GM10266 (cell line): ENCODE data around the gene PLK4.
"Not testable (repeated sequence)": the region's sequence is repeated elsewhere in the genome, so short reads cannot be mapped to it uniquely, and the experiment has no call there.

ENCODE experiments used
- DNase-seq: peaks from one replicate; pipeline ENCODE4 v3.0.0; 2012; ENCODE audit errors: extremely low spot score
- TF ChIP-seq, protein P1 (sequence below): IDR thresholded peaks from 2 replicates; pipeline ENCODE4 v1.5.1; 2012; ENCODE audit warnings: mild to moderate bottlenecking, low read depth; ENCODE audit not compliant: control insufficient read depth, insufficient read depth; ENCODE audit errors: missing control alignments

PLK4 gene

DNA sequence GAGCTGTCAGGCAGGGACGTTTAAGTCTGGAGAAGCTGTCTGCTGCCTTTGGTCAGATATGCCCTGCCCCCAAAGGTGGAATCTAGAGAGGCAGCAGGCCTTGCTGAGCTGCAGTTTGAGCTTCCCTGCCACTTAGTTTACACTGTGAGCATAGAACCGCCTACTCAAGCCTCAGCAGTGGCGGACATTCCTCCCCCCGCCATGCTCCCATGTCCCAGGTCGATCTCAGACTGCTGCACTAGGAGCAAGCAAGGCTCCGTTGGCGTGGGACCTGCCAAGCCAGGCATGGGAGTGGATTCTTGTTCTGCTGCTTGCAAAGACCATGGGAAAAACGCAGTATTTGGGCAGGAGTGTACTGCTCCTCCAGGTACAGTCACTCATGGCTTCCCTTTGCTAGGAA, 24.3 kb downstream of the PLK4 start:
- TF ChIP-seq, protein P1, sequence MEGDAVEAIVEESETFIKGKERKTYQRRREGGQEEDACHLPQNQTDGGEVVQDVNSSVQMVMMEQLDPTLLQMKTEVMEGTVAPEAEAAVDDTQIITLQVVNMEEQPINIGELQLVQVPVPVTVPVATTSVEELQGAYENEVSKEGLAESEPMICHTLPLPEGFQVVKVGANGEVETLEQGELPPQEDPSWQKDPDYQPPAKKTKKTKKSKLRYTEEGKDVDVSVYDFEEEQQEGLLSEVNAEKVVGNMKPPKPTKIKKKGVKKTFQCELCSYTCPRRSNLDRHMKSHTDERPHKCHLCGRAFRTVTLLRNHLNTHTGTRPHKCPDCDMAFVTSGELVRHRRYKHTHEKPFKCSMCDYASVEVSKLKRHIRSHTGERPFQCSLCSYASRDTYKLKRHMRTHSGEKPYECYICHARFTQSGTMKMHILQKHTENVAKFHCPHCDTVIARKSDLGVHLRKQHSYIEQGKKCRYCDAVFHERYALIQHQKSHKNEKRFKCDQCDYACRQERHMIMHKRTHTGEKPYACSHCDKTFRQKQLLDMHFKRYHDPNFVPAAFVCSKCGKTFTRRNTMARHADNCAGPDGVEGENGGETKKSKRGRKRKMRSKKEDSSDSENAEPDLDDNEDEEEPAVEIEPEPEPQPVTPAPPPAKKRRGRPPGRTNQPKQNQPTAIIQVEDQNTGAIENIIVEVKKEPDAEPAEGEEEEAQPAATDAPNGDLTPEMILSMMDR, result no peak
- DNase-seq, result no peak

GRCh38 chr4:127916512-127916911, 35.8 kb downstream of the PLK4 start:
- DNase-seq, result no peak
- TF ChIP-seq, protein P1, result no peak

DNA sequence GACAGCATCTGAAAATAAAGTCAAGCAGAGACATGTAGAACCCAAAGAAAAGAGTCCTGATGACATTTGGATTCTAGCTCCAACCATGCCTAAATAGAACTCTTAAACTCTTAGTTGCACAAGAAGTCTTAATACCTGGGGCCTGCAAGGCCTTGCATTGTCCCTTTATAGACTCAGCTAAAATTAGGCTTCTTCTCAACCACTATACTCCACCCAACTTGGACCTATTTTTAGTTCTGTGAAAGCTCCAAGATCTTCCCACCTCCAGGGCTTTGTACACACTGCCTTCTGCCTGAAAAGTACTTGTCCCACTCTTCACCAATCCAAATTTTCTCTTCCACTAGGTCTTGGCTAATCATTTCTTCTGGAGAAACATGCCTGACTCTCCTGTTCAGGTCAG, 36.5 kb downstream of the PLK4 start:
- no peak for DNase-seq
- TF ChIP-seq, protein P1, result no peak

DNA sequence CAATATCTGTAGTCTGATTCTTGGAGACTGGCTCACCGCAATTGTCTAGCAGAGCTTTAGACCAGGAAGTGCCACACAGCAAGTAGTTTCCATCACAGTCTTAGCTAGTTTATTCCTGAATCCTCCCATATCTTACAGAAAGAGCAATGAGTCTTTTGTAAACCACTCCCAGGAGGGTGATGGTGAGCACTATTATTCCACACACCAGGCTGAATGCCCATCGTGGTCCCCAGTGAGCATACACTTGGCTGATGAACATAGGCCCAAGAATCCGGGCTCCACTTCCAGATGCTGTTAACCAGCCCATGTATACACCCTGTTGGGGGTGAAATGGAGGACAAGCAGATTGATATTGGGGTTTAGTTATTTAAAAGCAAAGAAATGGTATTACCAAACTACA, 39.8 kb downstream of the PLK4 start:
- no peak for DNase-seq
- TF ChIP-seq, protein P1, result no peak

DNA sequence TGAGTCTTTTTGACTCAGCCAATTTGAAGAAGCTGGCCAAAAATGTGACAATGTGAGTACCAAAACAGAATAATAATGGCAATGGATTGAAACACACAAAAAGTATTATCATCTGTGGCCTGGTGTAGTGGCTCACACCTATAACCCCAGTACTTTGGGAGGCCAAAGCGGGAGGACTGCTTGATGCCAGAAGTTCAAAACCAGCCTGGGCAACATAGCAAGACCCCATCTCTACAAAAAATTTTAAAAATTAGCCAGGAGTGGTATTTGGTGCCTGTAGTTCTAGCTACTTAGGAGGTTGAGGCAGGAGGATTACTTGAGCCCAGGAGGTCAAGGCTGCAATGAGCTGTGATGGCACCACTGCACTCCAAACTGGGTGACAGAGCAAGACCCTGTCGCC, 41.5 kb downstream of the PLK4 start:
- TF ChIP-seq, protein P1, result no peak
- DNase-seq, result no peak

- not testable (repeated sequence) for DNase-seq
Observed at GRCh38 chr4:127925720-127926119, 45.0 kb downstream of the PLK4 start.

DNA sequence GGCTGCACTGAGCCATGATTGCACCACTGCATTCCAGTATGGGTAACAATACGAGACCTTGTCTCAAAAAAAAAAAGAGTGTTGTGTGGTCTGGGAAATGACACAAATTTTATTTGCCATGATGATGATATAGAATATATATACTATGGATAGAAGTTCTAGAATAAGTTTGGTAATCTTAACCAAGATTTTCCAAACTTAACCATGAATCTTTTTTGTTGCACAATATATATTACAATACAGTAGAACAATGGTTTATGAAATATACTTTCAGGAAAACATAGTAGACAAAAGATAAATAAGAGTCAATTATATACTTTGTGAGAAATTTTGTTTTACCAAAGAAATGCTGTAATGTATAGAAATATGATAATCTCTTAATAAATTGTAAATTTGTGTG, 49.5 kb downstream of the PLK4 start:
- no peak for DNase-seq
- TF ChIP-seq, protein P1, result no peak

GRCh38 chr4:127931836-127932235, 51.1 kb downstream of the PLK4 start:
- not testable (repeated sequence) for DNase-seq
